ENCODE results near the gene XYLB.

GRCh38 chr3:38347421-38348200 lies 1.0 kb downstream of the XYLB start:
- TF ChIP-seq POLR2AphosphoS5 (IDR thresholded peaks at IDR 0.05) (no peak), CTCF (IDR thresholded peaks at IDR 0.05) (no peak), EP300 (IDR thresholded peaks at IDR 0.05) (no peak)

All from suprapubic skin (tissue), 4 donors.